SK-N-SH (cell line): Measurements from ENCODE around the gene GART. TPM values are rescaled to one million over a fixed set of nuclear protein-coding genes. Genes with fewer than 3 reads are reported as not detected.

Experiments
- CTCF ChIA-PET: fragments of 300-600, 350-600 bp; formaldehyde crosslinking; extraction: SDS; loops from one replicate; lab custom pipeline; 2021; lab: Yijun Ruan, JAX
- POLR2A ChIA-PET: fragments of 350-600 bp; sonication (Branson Sonifier 250); formaldehyde crosslinking; extraction: SDS; loops from one replicate; lab custom pipeline; 2020; ENCODE audit warnings: antibody characterized with exemption, inconsistent platforms; lab: Yijun Ruan, JAX
- DNase-seq: peaks from one replicate; pipeline ENCODE4 v3.0.0; 2012
- H2AFZ ChIP-seq: fragments of 200-600 bp; sonication (generic); 2 replicates; pipeline ENCODE4 v1.8.1; 2016; ENCODE audit warnings: antibody characterized with exemption, mild to moderate bottlenecking, low read depth
- H3F3A ChIP-seq: fragments of 200-600 bp; sonication (generic); replicated peaks from 2 replicates; pipeline ENCODE3; 2016; ENCODE audit warnings: antibody characterized with exemption, mild to moderate bottlenecking; ENCODE audit not compliant: insufficient read depth
- H3K27ac ChIP-seq, 2 experiments: fragments of 200-500 bp in 1 of 2; fragments of 200-600 bp in 1 of 2; sonication (Bioruptor generic) in 1 of 2; sonication (generic), shearing (Covaris generic) in 1 of 2; 2 replicates each; pipeline versions ENCODE4 v1.5.1 to v1.6.1; 2014 to 2016; ENCODE audit warnings: low read depth in 2 of 2, inconsistent platforms in 1 of 2, low read length in 1 of 2, mild to moderate bottlenecking in 1 of 2, mixed read lengths in 1 of 2
- H3K27me3 ChIP-seq: fragments of 200-600 bp; sonication (generic), shearing (Covaris generic); 2 replicates; pipeline ENCODE4 v1.6.1; 2016; ENCODE audit warnings: mixed run types; ENCODE audit not compliant: insufficient read depth
- H3K36me3 ChIP-seq, 2 experiments: fragments of 200-500 bp in 1 of 2; fragments of 200-600 bp in 1 of 2; sonication (Bioruptor generic) in 1 of 2; sonication (generic) in 1 of 2; replicated peaks in 1 of 2; 2 replicates each; pipeline versions ENCODE3 to v1.5.1; 2014 to 2016; ENCODE audit warnings: low read length in 1 of 2, mild to moderate bottlenecking in 1 of 2; ENCODE audit not compliant: insufficient read depth in 2 of 2, control insufficient read depth in 1 of 2
- H3K4me1 ChIP-seq, 2 experiments: fragments of 200-500 bp in 1 of 2; fragments of 200-600 bp in 1 of 2; sonication (Bioruptor generic) in 1 of 2; sonication (generic), shearing (Covaris generic) in 1 of 2; 2 replicates each; pipeline versions ENCODE4 v1.5.1 to v1.6.1; 2014 to 2016; ENCODE audit warnings: low read depth in 1 of 2, low read length in 1 of 2, mixed run types in 1 of 2; ENCODE audit not compliant: insufficient read depth in 2 of 2, control insufficient read depth in 1 of 2
- H3K4me2 ChIP-seq: fragments of 200-600 bp; sonication (generic), shearing (Covaris generic); 2 replicates; pipeline ENCODE4 v1.6.1; 2017; ENCODE audit warnings: mixed run types
- H3K4me3 ChIP-seq, 2 experiments: fragments of 200-500 bp in 1 of 2; fragments of 200-600 bp in 1 of 2; sonication (Bioruptor generic) in 1 of 2; sonication (generic), shearing (Covaris generic) in 1 of 2; 2 replicates each; pipeline versions ENCODE4 v1.5.1 to v1.8.1; 2014 to 2016; ENCODE audit warnings: low read depth in 2 of 2, inconsistent platforms in 1 of 2, low read length in 1 of 2, mild to moderate bottlenecking in 1 of 2, mixed read lengths in 1 of 2, moderate library complexity in 1 of 2
- H3K79me2 ChIP-seq: fragments of 200-600 bp; sonication (generic); 2 replicates; pipeline ENCODE4 v1.8.1; 2017; ENCODE audit warnings: mild to moderate bottlenecking; ENCODE audit not compliant: insufficient read depth
- H3K9ac ChIP-seq: fragments of 200-600 bp; sonication (generic); 2 replicates; pipeline ENCODE4 v1.6.1; 2017; ENCODE audit warnings: mixed run types
- H3K9me2 ChIP-seq: fragments of 200-600 bp; sonication (generic); 2 replicates; pipeline ENCODE4 v1.6.1; 2017; ENCODE audit warnings: mixed run types
- H3K9me3 ChIP-seq: fragments of 200-600 bp; sonication (generic); 2 replicates; pipeline ENCODE4 v1.6.1; 2017; ENCODE audit warnings: mixed run types, mild to moderate bottlenecking, moderate library complexity
- H4K20me1 ChIP-seq: fragments of 200-600 bp; sonication (generic); 2 replicates; pipeline ENCODE4 v1.6.1; 2017; ENCODE audit warnings: mild to moderate bottlenecking, mixed run types; ENCODE audit not compliant: insufficient read depth
- ELF1 ChIP-seq: IDR thresholded peaks from 2 replicates; pipeline ENCODE4 v1.4.0; 2012
- EP300 ChIP-seq, 2 experiments: IDR thresholded peaks; 2 replicates each; pipeline versions ENCODE4 v1.4.0 to v1.6.1; 2012; ENCODE audit warnings: borderline replicate concordance in 1 of 2, low read depth in 1 of 2, low read length in 1 of 2
- EZH2phosphoT487 ChIP-seq: fragments of 200-600 bp; sonication (generic); IDR thresholded peaks from 2 replicates; pipeline ENCODE4 v1.6.1; 2017; ENCODE audit warnings: low read depth, mixed run types, mild to moderate bottlenecking, antibody characterized with exemption, moderate library complexity, borderline replicate concordance
- FOSL2 ChIP-seq: IDR thresholded peaks from 2 replicates; pipeline ENCODE4 v1.4.0; 2012; ENCODE audit warnings: low read depth, mild to moderate bottlenecking, moderate library complexity, borderline replicate concordance
- FOXM1 ChIP-seq: IDR thresholded peaks from 2 replicates; pipeline ENCODE4 v1.4.0; 2012; ENCODE audit warnings: low read depth, mild to moderate bottlenecking
- GABPA ChIP-seq: IDR thresholded peaks from 2 replicates; pipeline ENCODE4 v1.4.0; 2012; ENCODE audit warnings: low read depth, mild to moderate bottlenecking
- IRF3 ChIP-seq: fragments of 150-350 bp; IDR thresholded peaks from 2 replicates; pipeline ENCODE4 v1.6.1; 2016; ENCODE audit warnings: mild to moderate bottlenecking, low read depth, low read length
- JUND ChIP-seq: IDR thresholded peaks from 2 replicates; pipeline ENCODE4 v1.4.0; 2012
- MEF2A ChIP-seq: IDR thresholded peaks from 2 replicates; pipeline ENCODE4 v1.4.0; 2012; ENCODE audit warnings: low read depth, borderline replicate concordance
- MXI1 ChIP-seq: IDR thresholded peaks from 2 replicates; pipeline ENCODE4 v1.6.1; 2012; ENCODE audit warnings: mild to moderate bottlenecking, low read depth, low read length, improper control_type of control experiment
- NFIC ChIP-seq: IDR thresholded peaks from 2 replicates; pipeline ENCODE4 v1.4.0; 2012; ENCODE audit warnings: borderline replicate concordance
- RCOR1 ChIP-seq: fragments of 150-350 bp; IDR thresholded peaks from 2 replicates; pipeline ENCODE4 v1.6.1; 2017; ENCODE audit warnings: antibody characterized with exemption, low read length
- REST ChIP-seq: IDR thresholded peaks from 2 replicates; pipeline ENCODE4 v1.6.1; 2012; ENCODE audit warnings: mild to moderate bottlenecking, low read depth, low read length, moderate library complexity
- RFX5 ChIP-seq: IDR thresholded peaks from 2 replicates; pipeline ENCODE4 v1.6.1; 2012; ENCODE audit warnings: mild to moderate bottlenecking, improper control_type of control experiment, low read length
- RXRA ChIP-seq: IDR thresholded peaks from 2 replicates; pipeline ENCODE4 v1.4.0; 2012; ENCODE audit warnings: low read depth, mild to moderate bottlenecking, borderline replicate concordance
- TEAD4 ChIP-seq: IDR thresholded peaks from 2 replicates; pipeline ENCODE4 v1.4.0; 2012; ENCODE audit warnings: mild to moderate bottlenecking, borderline replicate concordance; ENCODE audit not compliant: insufficient read depth
- USF2 ChIP-seq: fragments of 150-350 bp; IDR thresholded peaks from 2 replicates; pipeline ENCODE4 v1.6.1; 2017; ENCODE audit warnings: antibody characterized with exemption, low read length, low read depth, borderline replicate concordance
- ZBTB33 ChIP-seq: IDR thresholded peaks from 2 replicates; pipeline ENCODE4 v1.4.0; 2012; ENCODE audit warnings: low read depth, borderline replicate concordance
- WGBS: methylation state at CpG from one replicate; pipeline ENCODE4 v1.1.6; 2017; ENCODE audit warnings: low lambda C conversion rate; 5-methylcytosine and 5-hydroxymethylcytosine counted together
- polyA plus RNA-seq, 3 experiments: library from polyadenylated mRNA; depleted of rRNA; stranded (reverse); fragments of >200 nt; gene quantifications; 2 replicates each; pipeline ENCODE4 v1.2.3, GENCODE V29; 2012

GART gene
- polyA plus RNA-seq, 1 of the 3 experiments (the other 2 are of a cell fraction), result 17.3 TPM

- no peak overlapping the region for H2AFZ ChIP-seq
- no peak overlapping the region for H3K4me2 ChIP-seq
- H3K9me3 ChIP-seq, result no peaks in the 10 kb centered on the region
- POLR2A ChIA-PET, result no interaction called here
- H3K9ac ChIP-seq, result no peak overlapping the region
- WGBS, result 95% methylated on average over 2 of the region's 2 CpGs
- no peaks in the 10 kb centered on the region for H3K4me1 ChIP-seq
- H3K4me3 ChIP-seq, result no peak overlapping the region
- H3K36me3 ChIP-seq, result peaks cover 90 to 95% of the 10 kb centered on the region in 2 experiments
- no peaks in the 10 kb centered on the region for H3K27me3 ChIP-seq
- peaks cover 8% of the 10 kb centered on the region for H3F3A ChIP-seq
- H3K9me2 ChIP-seq, result no peaks in the 10 kb centered on the region
- DNase-seq, result no peak
- peaks cover 97% of the 10 kb centered on the region for H3K79me2 ChIP-seq
- CTCF ChIA-PET, result no interaction called here
- TF ChIP-seq FOXM1 (no peak), MXI1 (no peak), RFX5 (no peak), EP300 (IDR thresholded peaks at IDR 0.05; ENCODE audit: borderline replicate concordance in 1 of 2, low read depth in 1 of 2, low read length in 1 of 2) (no peak), GABPA (no peak), TEAD4 (no peak), FOSL2 (no peak), ELF1 (no peak)
- H4K20me1 ChIP-seq, result peaks cover 72% of the 10 kb centered on the region
- no peak overlapping the region for H3K27ac ChIP-seq
These were observed 19.5 kb upstream of the GART start for GRCh38 chr21:33561373-33561772.

GRCh38 chr21:33560965-33561364, 19.0 kb upstream of the GART start:
- H3K9ac ChIP-seq, result no peak overlapping the region
- H3K27me3 ChIP-seq, result no peaks in the 10 kb centered on the region
- H3K4me3 ChIP-seq, result no peak overlapping the region
- peaks cover 6% of the 10 kb centered on the region for H3F3A ChIP-seq
- H3K79me2 ChIP-seq, result peaks cover 99% of the 10 kb centered on the region
- no peaks in the 10 kb centered on the region for H3K9me3 ChIP-seq
- no peak overlapping the region for H3K4me2 ChIP-seq
- POLR2A ChIA-PET, result no interaction called here
- H2AFZ ChIP-seq, result no peak overlapping the region
- H3K27ac ChIP-seq, result no peak overlapping the region
- no peaks in the 10 kb centered on the region for H3K9me2 ChIP-seq
- H3K36me3 ChIP-seq, result peaks cover 89 to 95% of the 10 kb centered on the region in 2 experiments
- CTCF ChIA-PET, result no interaction called here
- no peaks in the 10 kb centered on the region for H3K4me1 ChIP-seq
- H4K20me1 ChIP-seq, result peaks cover 76% of the 10 kb centered on the region
- no peak for DNase-seq
- TF ChIP-seq FOSL2 (no peak), FOXM1 (no peak), NFIC (no peak), RXRA (no peak), ZBTB33 (no peak), EP300 (IDR thresholded peaks at IDR 0.05; ENCODE audit: borderline replicate concordance in 1 of 2, low read depth in 1 of 2, low read length in 1 of 2) (no peak), USF2 (no peak), REST (no peak), JUND (no peak), MXI1 (no peak), RCOR1 (no peak), MEF2A (no peak), EZH2phosphoT487 (no peak), IRF3 (no peak), ELF1 (no peak)
